Activated naive CD4-positive, alpha-beta T cell treated with anti-CD3 and anti-CD28 coated beads for 36 hours (primary cell): Measurements from ENCODE around the gene GABRA4. TPM values are rescaled to one million over a fixed set of nuclear protein-coding genes. Genes with fewer than 3 reads are reported as not detected.

Source experiments
- CTCF ChIA-PET: fragments of 350-600 bp; sonication (Branson Sonifier 250); formaldehyde crosslinking; loops from one replicate; lab custom pipeline; 2021; ENCODE audit warnings: antibody characterized with exemption; lab: Charles Lee
- DNase-seq: peaks from one replicate; pipeline ENCODE4 v3.0.0-alpha.2; 2020
- H3K27ac Mint-ChIP-seq: one replicate; pipeline ENCODE4 v1.8.0; 2021; ENCODE audit warnings: mild to moderate bottlenecking, mixed read lengths
- H3K27me3 Mint-ChIP-seq: one replicate; pipeline ENCODE4 v1.8.0; 2021; ENCODE audit warnings: low read depth, mixed read lengths
- H3K36me3 Mint-ChIP-seq: one replicate; pipeline ENCODE4 v1.8.0; 2021; ENCODE audit warnings: low read depth, mixed read lengths
- H3K4me1 Mint-ChIP-seq: one replicate; pipeline ENCODE4 v1.8.0; 2021; ENCODE audit warnings: low read depth, mixed read lengths
- H3K4me3 Mint-ChIP-seq: one replicate; pipeline ENCODE4 v1.8.0; 2021; ENCODE audit warnings: mild to moderate bottlenecking, moderate library complexity, mixed read lengths
- H3K9me3 Mint-ChIP-seq: one replicate; pipeline ENCODE4 v1.8.0; 2021; ENCODE audit warnings: mixed read lengths
- intact Hi-C: fragments of 100-400 bp; cut with micrococcal nuclease; formaldehyde crosslinking; loops from one replicate; pipeline ENCODE4 v1.15.1; 2023
- total RNA-seq, 2 experiments: library from RNA; stranded (reverse); gene quantifications; one replicate each; pipeline ENCODE4 v1.2.3, GENCODE V29; 2021

The GABRA4 gene
- total RNA-seq, 2 experiments from 2014 or later = not detected

DNA sequence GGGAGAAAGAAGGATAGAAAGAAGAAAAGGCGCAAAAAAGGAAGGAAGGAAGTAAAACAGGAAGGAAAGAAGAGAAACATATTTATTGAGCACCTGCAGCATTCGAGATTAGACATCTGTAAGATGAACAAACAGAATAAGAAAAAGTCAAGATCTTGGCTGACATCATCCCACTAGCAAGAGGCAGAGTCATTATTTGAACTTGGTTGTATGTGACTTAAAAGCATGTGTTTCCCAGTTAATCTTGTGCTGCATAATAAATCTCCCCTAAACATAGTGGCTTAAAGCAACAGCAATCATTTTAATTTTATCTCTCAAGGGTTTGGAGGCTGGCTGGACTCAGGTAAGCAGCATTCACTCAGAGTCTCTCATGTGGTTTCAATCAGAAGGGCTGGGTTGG is 45.8 kb downstream of the GABRA4 start:
- H3K4me1 Mint-ChIP-seq = no peaks in the 10 kb centered on the region
- no peaks in the 10 kb centered on the region for H3K9me3 Mint-ChIP-seq
- CTCF ChIA-PET = no interaction called here
- H3K27ac Mint-ChIP-seq = no peak overlapping the region
- no peaks in the 10 kb centered on the region for H3K36me3 Mint-ChIP-seq
- H3K4me3 Mint-ChIP-seq = no peak overlapping the region
- intact Hi-C loops = no loop called here
- no peak for DNase-seq
- peaks cover 8% of the 10 kb centered on the region for H3K27me3 Mint-ChIP-seq

DNA sequence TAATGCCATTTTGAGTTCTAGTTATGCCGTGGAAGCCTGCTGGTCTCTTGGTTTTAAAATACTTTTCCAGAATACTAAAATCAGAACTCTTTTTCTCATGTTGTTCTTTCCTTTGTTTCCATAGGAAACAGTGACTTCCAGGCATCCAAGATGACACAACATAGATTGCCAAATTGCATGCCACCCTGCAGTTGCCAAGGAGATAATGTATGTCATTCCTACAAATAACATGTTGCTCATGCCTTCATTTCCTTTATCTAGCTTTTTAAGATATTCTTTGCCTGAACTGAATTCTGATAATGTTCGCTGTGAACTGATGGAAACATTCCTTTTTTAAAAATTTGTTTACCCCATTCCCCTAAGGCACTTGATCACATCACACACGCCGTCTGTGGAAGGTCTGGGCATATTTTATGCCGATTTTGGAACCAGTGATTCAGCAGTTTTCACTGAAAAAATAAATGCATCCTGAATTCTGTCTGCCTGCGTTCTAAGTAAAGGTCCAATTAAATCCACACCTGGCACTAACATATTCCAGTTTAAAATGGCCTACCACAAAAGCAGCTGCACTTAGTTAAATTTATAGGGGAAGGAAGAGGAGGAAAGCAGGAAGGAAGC is 46.4 kb downstream of the GABRA4 start:
- intact Hi-C loops = no loop called here
- H3K27me3 Mint-ChIP-seq = peaks cover 8% of the 10 kb centered on the region
- H3K27ac Mint-ChIP-seq = no peak overlapping the region
- H3K36me3 Mint-ChIP-seq = no peaks in the 10 kb centered on the region
- H3K9me3 Mint-ChIP-seq = no peaks in the 10 kb centered on the region
- CTCF ChIA-PET = no interaction called here
- no peak for DNase-seq
- no peak overlapping the region for H3K4me3 Mint-ChIP-seq
- no peaks in the 10 kb centered on the region for H3K4me1 Mint-ChIP-seq

DNA sequence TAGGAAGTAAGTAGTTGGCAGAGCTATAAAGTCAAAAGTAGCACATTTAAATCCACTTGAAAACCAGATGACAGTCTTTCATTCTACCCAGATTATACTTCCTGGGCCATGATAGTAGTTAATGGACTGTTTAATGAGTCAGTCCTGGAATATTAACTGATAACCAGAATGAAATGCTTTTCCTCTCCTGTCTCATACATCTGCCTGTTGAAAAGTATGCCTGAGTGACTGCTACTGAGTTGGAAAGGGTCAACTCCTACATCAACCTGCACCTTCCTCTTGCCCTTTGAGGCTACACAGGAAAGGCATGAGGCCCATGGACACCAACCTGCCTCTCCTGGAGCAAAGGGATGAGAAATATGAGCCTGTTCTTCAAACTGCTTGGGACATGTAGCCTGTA is 48.3 kb downstream of the GABRA4 start:
- H3K4me3 Mint-ChIP-seq = no peak overlapping the region
- no peaks in the 10 kb centered on the region for H3K4me1 Mint-ChIP-seq
- no peak for DNase-seq
- intact Hi-C loops = no loop called here
- no peaks in the 10 kb centered on the region for H3K9me3 Mint-ChIP-seq
- H3K27ac Mint-ChIP-seq = no peak overlapping the region
- H3K36me3 Mint-ChIP-seq = no peaks in the 10 kb centered on the region
- CTCF ChIA-PET = no interaction called here
- H3K27me3 Mint-ChIP-seq = peaks cover 8% of the 10 kb centered on the region

DNA sequence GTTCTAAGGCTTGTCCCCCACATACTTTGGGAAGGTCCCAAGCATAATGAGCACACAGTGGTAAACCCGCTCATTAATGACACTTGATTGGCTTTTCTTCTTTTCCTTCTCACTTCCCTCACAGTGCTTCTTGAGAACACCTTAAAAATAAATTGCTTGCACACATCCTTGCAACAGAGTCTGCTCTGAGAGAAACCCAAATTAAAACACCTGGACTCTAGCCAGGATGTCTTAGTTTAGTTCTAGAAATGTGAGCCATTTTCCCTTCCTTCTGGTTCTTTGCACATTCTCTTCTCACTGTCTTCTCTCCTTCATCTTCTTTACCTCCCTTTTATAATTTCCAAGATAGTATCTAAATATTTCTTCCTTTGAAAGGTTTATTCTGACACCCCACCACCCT is 49.0 kb downstream of the GABRA4 start:
- Mint-ChIP-seq H3K36me3 (no peaks in the 10 kb centered on the region), H3K4me1 (no peaks in the 10 kb centered on the region), H3K4me3 (no peak overlapping the region), H3K27ac (no peak overlapping the region), H3K27me3 (peaks cover 8% of the 10 kb centered on the region), H3K9me3 (no peaks in the 10 kb centered on the region)
- intact Hi-C loops = no loop called here
- no peak for DNase-seq
- CTCF ChIA-PET = no interaction called here

DNA sequence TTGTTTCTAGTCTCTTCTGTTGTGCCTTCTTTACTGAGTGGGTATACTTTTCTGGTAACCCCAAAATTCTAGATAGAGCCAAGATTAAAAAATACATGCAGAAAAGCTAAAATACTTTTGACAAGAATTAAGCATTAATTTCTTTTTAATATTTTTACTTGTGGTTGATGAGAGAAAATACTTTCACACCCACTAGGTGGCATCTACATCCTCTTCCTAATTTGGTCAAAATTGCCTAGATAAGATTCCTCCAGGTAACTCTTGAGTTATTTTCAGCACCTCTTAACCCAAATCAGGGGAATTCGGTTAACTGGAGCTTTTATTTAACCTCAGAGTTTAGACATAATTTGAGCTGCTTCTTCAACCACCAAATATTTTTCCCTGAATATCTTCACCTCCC is 55.9 kb downstream of the GABRA4 start:
- intact Hi-C loops = loop anchor here (10.0 kb wide), 1 partner anchor 627 kb away; no protein-coding TSS in a partner anchor
- no peaks in the 10 kb centered on the region for H3K9me3 Mint-ChIP-seq
- no peaks in the 10 kb centered on the region for H3K36me3 Mint-ChIP-seq
- CTCF ChIA-PET = interaction anchor here (0.6 to 1.2 kb wide), 2 partner anchors 18 to 342 kb away, joined by 3 to 4 read pairs; no protein-coding TSS in a partner anchor
- DNase-seq = no peak
- no peaks in the 10 kb centered on the region for H3K27me3 Mint-ChIP-seq
- no peak overlapping the region for H3K27ac Mint-ChIP-seq
- H3K4me3 Mint-ChIP-seq = no peak overlapping the region
- no peaks in the 10 kb centered on the region for H3K4me1 Mint-ChIP-seq

DNA sequence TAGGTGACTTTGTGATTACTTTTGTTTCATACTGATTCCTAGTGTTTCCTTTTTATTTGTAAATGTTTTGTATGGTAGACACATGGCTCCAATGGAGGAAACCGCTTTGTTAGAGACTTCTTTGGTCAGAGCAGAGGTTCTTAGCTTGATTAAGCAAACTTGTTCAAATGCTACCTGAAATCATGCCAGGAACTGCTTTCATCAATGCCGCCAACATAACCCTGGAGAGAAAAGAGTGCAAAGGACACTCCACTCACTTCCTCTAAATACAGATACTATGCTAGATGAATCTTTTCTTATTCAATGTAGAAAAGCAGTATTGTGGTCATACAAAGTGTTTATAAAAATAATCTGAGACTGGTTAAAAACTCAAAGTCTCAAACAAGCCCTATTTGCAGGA is 58.7 kb downstream of the GABRA4 start:
- CTCF ChIA-PET = no interaction called here
- no peaks in the 10 kb centered on the region for H3K9me3 Mint-ChIP-seq
- intact Hi-C loops = loop anchor here (10.0 kb wide), 1 partner anchor 630 kb away; no protein-coding TSS in a partner anchor
- H3K4me3 Mint-ChIP-seq = no peak overlapping the region
- H3K27ac Mint-ChIP-seq = no peak overlapping the region
- DNase-seq = no peak
- peaks cover 2% of the 10 kb centered on the region for H3K27me3 Mint-ChIP-seq
- H3K36me3 Mint-ChIP-seq = no peaks in the 10 kb centered on the region
- H3K4me1 Mint-ChIP-seq = no peaks in the 10 kb centered on the region

DNA sequence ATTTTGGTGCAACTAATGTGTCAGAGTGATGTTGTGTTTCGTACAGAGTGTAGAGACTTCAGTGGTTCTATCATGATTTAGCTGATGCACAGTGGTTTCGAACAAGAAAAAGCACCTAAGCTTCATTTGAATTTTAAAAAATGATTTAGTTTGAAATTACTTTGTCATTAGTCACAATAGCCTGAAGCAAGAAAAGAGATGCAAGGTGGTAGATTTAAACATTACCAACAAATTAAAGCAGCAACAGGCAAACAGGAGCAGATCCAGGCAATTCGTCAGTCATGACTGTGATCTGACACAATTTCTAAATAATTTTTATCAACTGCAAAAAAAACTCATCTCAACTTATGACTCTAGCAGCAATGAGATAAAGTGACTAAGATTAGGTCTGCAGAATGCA is 59.7 kb downstream of the GABRA4 start:
- Mint-ChIP-seq H3K4me1 (no peaks in the 10 kb centered on the region), H3K27ac (no peak overlapping the region), H3K36me3 (no peaks in the 10 kb centered on the region), H3K27me3 (peaks cover 2% of the 10 kb centered on the region), H3K9me3 (no peaks in the 10 kb centered on the region), H3K4me3 (no peak overlapping the region)
- DNase-seq = no peak
- intact Hi-C loops = loop anchor here (2.0 to 10.0 kb wide), 2 partner anchors 451 to 631 kb away; no protein-coding TSS in a partner anchor
- CTCF ChIA-PET = no interaction called here

DNA sequence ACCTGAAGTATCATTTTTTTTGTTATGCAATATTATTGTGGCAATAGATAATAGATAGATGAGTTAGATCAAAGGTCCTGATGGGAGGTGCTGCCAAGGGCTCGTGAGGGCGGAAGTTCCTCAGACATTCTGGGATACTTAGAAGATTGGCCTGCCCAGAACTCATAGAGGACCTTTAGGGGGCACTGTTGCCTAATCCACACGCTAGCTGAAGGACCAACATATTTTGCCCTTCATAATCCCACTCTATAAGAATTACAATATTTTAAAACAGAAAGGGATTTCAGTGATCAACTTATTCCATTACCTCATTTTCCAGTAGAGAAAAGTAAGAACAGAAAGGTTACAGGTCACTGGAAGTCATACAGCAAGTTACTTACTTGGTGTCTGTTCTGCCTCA is 61.4 kb downstream of the GABRA4 start:
- Mint-ChIP-seq H3K4me1 (no peaks in the 10 kb centered on the region), H3K27me3 (peaks cover 9% of the 10 kb centered on the region), H3K36me3 (no peaks in the 10 kb centered on the region), H3K4me3 (no peak overlapping the region), H3K27ac (no peak overlapping the region), H3K9me3 (no peaks in the 10 kb centered on the region)
- CTCF ChIA-PET = interaction anchor here (0.7 to 0.9 kb wide), 3 partner anchors 101 to 1833 kb away, joined by 3 to 4 read pairs (median 3); no protein-coding TSS in a partner anchor
- intact Hi-C loops = loop anchor here (1.0 to 10.0 kb wide), 4 partner anchors 100 to 633 kb away; no protein-coding TSS in a partner anchor
- peak; percentile 24 for DNase-seq

DNA sequence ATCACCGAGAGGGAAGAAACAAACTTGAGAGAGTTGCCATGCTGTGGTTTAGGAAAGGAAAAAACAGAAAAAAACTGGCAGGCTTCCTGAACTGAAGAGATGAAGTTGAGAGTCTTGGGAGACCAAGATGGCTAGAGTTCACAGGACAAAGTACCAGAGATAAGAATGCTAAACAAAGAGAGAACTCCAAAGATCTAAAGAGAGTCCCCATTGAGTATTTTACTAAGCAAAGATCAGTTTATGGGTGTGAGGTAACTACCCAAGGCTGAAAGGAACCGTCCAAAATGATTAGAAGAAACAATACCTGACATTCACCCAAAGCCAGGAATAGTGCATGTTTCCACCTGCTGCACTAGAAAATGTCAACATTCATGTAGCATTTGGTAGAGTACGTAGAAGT is 62.5 kb downstream of the GABRA4 start:
- no peak for DNase-seq
- no peak overlapping the region for H3K27ac Mint-ChIP-seq
- CTCF ChIA-PET = interaction anchor here (0.7 kb wide), 1 partner anchor 242 kb away, joined by 4 read pairs; no protein-coding TSS in a partner anchor
- H3K27me3 Mint-ChIP-seq = peaks cover 9% of the 10 kb centered on the region
- intact Hi-C loops = loop anchor here (10.0 kb wide), 1 partner anchor 634 kb away; no protein-coding TSS in a partner anchor
- no peaks in the 10 kb centered on the region for H3K4me1 Mint-ChIP-seq
- no peak overlapping the region for H3K4me3 Mint-ChIP-seq
- H3K36me3 Mint-ChIP-seq = no peaks in the 10 kb centered on the region
- no peaks in the 10 kb centered on the region for H3K9me3 Mint-ChIP-seq

DNA sequence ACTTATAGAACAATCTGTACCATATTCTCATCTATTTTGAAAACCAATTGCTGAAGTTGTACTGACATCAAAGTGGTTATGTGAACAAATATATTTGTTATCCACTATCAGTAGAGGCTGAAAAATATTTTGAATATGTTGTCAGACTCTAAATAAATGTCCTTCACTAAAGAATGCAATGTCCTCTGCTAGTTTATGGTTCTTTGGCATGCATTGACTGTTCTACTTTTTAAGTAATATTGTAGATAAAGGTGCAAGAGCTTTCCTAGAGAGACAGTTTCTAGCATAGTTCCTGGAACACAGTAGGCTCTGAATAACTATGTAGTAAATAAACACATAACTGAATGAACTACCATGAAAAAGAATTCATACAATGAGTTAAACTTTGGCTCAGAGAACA is 66.2 kb downstream of the GABRA4 start:
- no peak for DNase-seq
- Mint-ChIP-seq H3K4me1 (no peaks in the 10 kb centered on the region), H3K27me3 (peaks cover 9% of the 10 kb centered on the region), H3K27ac (no peak overlapping the region), H3K36me3 (no peaks in the 10 kb centered on the region), H3K9me3 (no peaks in the 10 kb centered on the region), H3K4me3 (no peak overlapping the region)
- intact Hi-C loops = no loop called here
- CTCF ChIA-PET = no interaction called here

DNA sequence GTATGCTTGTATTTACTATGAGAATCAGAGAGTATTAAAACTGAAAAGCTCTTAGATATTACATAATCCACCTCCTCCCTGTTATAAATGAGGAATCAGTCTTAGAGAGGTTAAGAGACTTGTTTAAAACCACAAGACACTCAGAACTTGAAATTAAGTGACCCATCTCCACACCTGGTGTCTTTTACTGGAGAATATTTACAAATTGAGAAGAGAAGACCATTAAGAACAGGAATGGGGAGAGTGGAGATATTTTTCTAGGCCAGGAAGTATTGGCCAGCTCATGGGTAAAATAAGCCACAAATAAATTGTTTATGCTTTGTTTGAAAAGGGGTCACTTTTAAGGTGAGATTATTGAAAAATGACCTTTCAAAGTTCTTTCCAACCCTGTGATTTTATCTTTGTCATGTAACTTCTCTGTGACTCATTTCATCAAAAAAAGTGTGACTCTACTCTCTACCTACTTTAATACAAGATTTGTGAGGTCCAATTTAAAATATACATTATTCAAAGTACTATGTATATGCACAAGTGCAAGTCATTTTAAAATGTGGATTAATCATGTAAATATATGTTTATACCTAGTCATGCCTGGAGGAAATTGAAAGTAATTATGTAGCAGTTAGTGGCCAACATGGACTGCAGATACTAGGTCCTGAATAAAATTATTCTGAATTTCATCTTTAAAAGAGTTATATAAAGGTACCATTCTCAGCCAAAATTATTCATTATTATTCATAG is 68.4 kb downstream of the GABRA4 start:
- CTCF ChIA-PET = no interaction called here

DNA sequence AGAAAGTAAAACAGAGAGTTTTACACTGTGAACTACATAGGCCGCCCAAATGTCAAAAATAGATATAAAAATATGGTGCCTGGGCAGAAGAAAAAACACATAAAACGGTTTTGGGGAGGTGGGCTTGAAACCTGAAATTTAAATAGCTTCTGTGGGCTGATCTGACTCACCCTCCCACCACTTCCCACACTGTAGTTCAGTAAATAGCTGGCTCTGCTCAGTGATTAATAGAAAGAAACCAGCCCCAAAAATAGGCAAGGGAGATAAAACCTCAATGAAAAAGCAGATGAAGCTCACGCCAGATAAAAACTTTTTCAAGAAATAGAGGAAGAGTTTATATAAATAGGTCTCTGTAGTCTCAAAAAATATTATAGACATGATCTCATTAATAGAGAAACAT is 71.2 kb downstream of the GABRA4 start:
- H3K4me1 Mint-ChIP-seq = no peaks in the 10 kb centered on the region
- H3K9me3 Mint-ChIP-seq = no peaks in the 10 kb centered on the region
- no peak overlapping the region for H3K4me3 Mint-ChIP-seq
- no peak overlapping the region for H3K27ac Mint-ChIP-seq
- CTCF ChIA-PET = interaction anchor here (1.0 kb wide), 1 partner anchor 12 kb away, joined by 3 read pairs; no protein-coding TSS in a partner anchor
- intact Hi-C loops = no loop called here
- H3K36me3 Mint-ChIP-seq = no peaks in the 10 kb centered on the region
- H3K27me3 Mint-ChIP-seq = peaks cover 4% of the 10 kb centered on the region
- no peak for DNase-seq

More for the DNA sequence above, 68.4 kb downstream of the GABRA4 start:
- Mint-ChIP-seq H3K4me3 (no peak overlapping the region), H3K27ac (no peak overlapping the region), H3K9me3 (no peaks in the 10 kb centered on the region), H3K27me3 (peaks cover 8% of the 10 kb centered on the region), H3K4me1 (no peaks in the 10 kb centered on the region), H3K36me3 (no peaks in the 10 kb centered on the region)
- DNase-seq = no peak
- intact Hi-C loops = no loop called here
